Tibial nerve (tissue), 4 donors: ENCODE data around the gene TMEFF2.

Source experiments
- EP300 ChIP-seq, 2 donors: sonication (generic); formaldehyde crosslinking; IDR thresholded peaks; one replicate each; pipeline ENCODE4 v1.6.1; 2017; ENCODE audit warnings: antibody characterized with exemption in 2 of 2, mild to moderate bottlenecking in 1 of 2
- TF ChIP-seq, protein P1 (sequence below), 5 experiments: fragments of 200-600 bp in 3 of 5; fragments of 450-650 bp in 2 of 5; sonication (generic) in 3 of 5; IDR thresholded peaks; one replicate each; pipeline ENCODE4 v1.5.1; 2016 to 2019; ENCODE audit warnings: antibody characterized with exemption in 5 of 5, mild to moderate bottlenecking in 3 of 5, moderate library complexity in 2 of 5

DNA sequence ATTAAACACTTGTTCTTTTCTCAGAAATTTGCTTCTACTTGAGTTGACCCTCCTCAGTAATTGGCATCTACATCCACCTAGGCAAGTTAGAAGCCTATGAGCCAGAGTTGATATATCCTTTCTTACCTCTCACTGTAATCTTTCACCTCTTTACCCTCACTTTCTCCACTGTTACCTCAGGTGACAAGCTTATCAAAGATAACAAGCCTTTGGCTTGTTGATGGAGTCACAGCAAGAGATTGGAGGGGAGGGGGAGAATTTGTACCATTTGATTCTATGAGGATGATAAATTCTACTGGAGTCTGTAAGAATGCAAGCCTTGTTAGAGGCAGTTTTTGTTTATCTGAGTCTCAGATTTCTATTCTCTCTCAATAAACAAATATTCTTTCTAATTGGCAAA is 176.9 kb downstream of the TMEFF2 start:
- TF ChIP-seq, protein P1, sequence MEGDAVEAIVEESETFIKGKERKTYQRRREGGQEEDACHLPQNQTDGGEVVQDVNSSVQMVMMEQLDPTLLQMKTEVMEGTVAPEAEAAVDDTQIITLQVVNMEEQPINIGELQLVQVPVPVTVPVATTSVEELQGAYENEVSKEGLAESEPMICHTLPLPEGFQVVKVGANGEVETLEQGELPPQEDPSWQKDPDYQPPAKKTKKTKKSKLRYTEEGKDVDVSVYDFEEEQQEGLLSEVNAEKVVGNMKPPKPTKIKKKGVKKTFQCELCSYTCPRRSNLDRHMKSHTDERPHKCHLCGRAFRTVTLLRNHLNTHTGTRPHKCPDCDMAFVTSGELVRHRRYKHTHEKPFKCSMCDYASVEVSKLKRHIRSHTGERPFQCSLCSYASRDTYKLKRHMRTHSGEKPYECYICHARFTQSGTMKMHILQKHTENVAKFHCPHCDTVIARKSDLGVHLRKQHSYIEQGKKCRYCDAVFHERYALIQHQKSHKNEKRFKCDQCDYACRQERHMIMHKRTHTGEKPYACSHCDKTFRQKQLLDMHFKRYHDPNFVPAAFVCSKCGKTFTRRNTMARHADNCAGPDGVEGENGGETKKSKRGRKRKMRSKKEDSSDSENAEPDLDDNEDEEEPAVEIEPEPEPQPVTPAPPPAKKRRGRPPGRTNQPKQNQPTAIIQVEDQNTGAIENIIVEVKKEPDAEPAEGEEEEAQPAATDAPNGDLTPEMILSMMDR (IDR thresholded peaks at IDR 0.05), result no peak
- TF ChIP-seq EP300 (IDR thresholded peaks at IDR 0.05), result no peak
